Stomach (tissue), 4 donors: ENCODE results near the gene FAM83D.

ENCODE experiments used
- EP300 ChIP-seq: sonication (generic); formaldehyde crosslinking; IDR thresholded peaks from one replicate; pipeline ENCODE4 v1.6.1; 2017; ENCODE audit warnings: antibody characterized with exemption
- POLR2AphosphoS5 ChIP-seq, 3 donors: sonication (generic); formaldehyde crosslinking; IDR thresholded peaks; one replicate each; pipeline ENCODE4 v1.6.1; 2016; ENCODE audit warnings: antibody characterized with exemption in 3 of 3
- TF ChIP-seq, protein P1 (sequence below), 7 experiments: fragments of 450-650 bp in 4 of 7; fragments of 200-600 bp in 3 of 7; sonication (generic) in 3 of 7; IDR thresholded peaks; one replicate each; pipeline ENCODE4 v1.5.1; 2016 to 2019; ENCODE audit warnings: antibody characterized with exemption in 7 of 7, control low read depth in 2 of 7, mild to moderate bottlenecking in 1 of 7

DNA sequence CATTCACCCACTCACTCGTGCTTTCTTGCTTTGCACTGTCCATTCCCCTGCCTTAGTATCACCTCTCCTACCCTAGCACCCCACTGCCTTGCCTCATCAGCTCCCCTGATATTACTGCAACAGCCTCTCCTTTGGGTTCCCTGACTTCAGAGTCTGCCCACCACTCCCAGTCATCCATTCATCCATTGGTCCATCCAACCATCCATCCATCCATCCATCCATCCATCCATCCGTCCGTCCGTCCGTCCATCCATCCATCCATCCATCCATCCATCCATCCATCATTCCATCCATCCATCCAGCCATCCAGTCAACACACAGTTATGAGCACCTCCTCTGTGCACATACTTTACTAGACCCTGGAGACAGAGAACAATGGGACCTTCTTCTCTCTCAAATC, 22.9 kb upstream of the FAM83D start:
- TF ChIP-seq, protein P1, sequence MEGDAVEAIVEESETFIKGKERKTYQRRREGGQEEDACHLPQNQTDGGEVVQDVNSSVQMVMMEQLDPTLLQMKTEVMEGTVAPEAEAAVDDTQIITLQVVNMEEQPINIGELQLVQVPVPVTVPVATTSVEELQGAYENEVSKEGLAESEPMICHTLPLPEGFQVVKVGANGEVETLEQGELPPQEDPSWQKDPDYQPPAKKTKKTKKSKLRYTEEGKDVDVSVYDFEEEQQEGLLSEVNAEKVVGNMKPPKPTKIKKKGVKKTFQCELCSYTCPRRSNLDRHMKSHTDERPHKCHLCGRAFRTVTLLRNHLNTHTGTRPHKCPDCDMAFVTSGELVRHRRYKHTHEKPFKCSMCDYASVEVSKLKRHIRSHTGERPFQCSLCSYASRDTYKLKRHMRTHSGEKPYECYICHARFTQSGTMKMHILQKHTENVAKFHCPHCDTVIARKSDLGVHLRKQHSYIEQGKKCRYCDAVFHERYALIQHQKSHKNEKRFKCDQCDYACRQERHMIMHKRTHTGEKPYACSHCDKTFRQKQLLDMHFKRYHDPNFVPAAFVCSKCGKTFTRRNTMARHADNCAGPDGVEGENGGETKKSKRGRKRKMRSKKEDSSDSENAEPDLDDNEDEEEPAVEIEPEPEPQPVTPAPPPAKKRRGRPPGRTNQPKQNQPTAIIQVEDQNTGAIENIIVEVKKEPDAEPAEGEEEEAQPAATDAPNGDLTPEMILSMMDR (IDR thresholded peaks at IDR 0.05): no peak
- TF ChIP-seq POLR2AphosphoS5 (IDR thresholded peaks at IDR 0.05) (no peak), EP300 (no peak)
